Esophagus muscularis mucosa (tissue), 3 donors: ENCODE results near the gene EXOC3.

Experiments
- POLR2A ChIP-seq: fragments of 450-650 bp; IDR thresholded peaks from one replicate; pipeline ENCODE4 v1.6.1; 2017; ENCODE audit warnings: antibody characterized with exemption, moderate library complexity, mild to moderate bottlenecking, low read depth
- TF ChIP-seq, protein P1 (sequence below), 3 experiments: fragments of 200-600 bp in 2 of 3; fragments of 450-650 bp in 1 of 3; sonication (generic) in 2 of 3; IDR thresholded peaks; one replicate each; pipeline ENCODE4 v1.5.1; 2017 to 2019; ENCODE audit warnings: antibody characterized with exemption in 3 of 3, mild to moderate bottlenecking in 2 of 3, moderate library complexity in 1 of 3

DNA sequence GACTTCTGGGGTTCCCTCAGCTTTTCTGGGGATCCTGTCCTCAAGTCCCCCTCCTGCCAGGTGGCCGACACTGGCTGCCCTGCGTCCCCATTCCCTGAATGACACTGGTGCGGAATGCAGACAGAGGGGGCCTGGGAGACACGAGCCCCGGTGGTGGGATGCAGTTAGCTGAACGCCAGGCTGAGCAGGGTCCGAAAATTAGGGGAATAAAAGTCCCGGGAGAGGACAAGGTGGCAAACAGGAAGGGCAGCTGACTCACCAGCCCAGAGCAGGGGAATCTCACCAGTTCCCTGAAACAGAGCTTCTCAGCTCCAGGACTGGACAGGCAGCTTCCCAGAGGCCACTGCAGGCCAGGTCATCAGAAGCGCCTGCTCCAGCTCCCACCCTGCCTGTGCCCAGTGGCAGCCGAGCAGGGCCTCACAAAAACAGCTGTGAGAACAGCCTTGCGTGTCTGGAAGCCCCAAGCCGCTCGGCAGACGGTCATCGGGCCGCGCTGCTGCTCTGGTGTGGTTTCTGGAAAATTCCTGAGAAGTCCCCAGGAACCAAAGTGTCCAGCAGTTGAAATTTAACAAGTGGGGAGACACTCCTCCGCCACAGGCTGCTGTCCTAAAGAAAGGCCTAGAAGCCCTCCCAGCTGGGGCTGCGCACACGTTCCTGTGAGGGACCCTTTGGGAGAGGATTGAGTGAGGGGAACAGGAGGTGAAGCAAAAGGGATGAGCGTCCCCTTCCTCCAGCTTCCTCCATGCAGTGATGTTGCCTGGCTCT, 47.6 kb upstream of the EXOC3 start:
- TF ChIP-seq, protein P1, sequence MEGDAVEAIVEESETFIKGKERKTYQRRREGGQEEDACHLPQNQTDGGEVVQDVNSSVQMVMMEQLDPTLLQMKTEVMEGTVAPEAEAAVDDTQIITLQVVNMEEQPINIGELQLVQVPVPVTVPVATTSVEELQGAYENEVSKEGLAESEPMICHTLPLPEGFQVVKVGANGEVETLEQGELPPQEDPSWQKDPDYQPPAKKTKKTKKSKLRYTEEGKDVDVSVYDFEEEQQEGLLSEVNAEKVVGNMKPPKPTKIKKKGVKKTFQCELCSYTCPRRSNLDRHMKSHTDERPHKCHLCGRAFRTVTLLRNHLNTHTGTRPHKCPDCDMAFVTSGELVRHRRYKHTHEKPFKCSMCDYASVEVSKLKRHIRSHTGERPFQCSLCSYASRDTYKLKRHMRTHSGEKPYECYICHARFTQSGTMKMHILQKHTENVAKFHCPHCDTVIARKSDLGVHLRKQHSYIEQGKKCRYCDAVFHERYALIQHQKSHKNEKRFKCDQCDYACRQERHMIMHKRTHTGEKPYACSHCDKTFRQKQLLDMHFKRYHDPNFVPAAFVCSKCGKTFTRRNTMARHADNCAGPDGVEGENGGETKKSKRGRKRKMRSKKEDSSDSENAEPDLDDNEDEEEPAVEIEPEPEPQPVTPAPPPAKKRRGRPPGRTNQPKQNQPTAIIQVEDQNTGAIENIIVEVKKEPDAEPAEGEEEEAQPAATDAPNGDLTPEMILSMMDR (IDR thresholded peaks at IDR 0.05), result no peak
- no peak for TF ChIP-seq POLR2A
